HCT116 (cell line): ENCODE measurements around the gene DENND1A. TPM values are rescaled to one million over a fixed set of nuclear protein-coding genes. Genes with fewer than 3 reads are reported as not detected.

Experiments used
- ATAC-seq: fragments of 200-7000 bp; cut with Tn5 transposase; 2 replicates; pipeline ENCODE4 v1.9.1; 2020; ENCODE audit warnings: mild to moderate bottlenecking, moderate library complexity
- BruUV-seq: library from RNA; stranded (reverse); fragments of 400-500 nt; replicated peaks from 2 replicates; lab custom pipeline; 2021; lab: Mats Ljungman, UMichigan
- CTCF ChIA-PET: fragments of 300-600 bp; sonication (Branson Sonifier 250); formaldehyde crosslinking; loops from one replicate; lab custom pipeline; 2021; ENCODE audit warnings: antibody characterized with exemption; lab: Charles Lee
- POLR2A ChIA-PET: fragments of 300-600, 350-600 bp; sonication (Branson Sonifier 250); formaldehyde crosslinking; loops from one replicate; lab custom pipeline; 2021; ENCODE audit warnings: antibody characterized with exemption; lab: Charles Lee
- RAD21 ChIA-PET, 2 experiments: fragments of 300-600 bp; sonication (Branson Sonifier 250); formaldehyde crosslinking; loops; one replicate each; lab custom pipeline; 2023; ENCODE audit warnings: low total read pairs in 2 of 2; ENCODE audit not compliant: uncharacterized antibody in 2 of 2, unreplicated experiment in 2 of 2, low non-redundant PET in 1 of 2; lab: Charles Lee
- DNase-seq: peaks from one replicate; pipeline ENCODE4 v3.0.0-alpha.2; 2010; ENCODE audit warnings: low read depth, low spot score
- H2AFZ ChIP-seq: fragments of 200-600 bp; shearing (Covaris generic), sonication (generic); 2 replicates; pipeline ENCODE4 v1.6.1; 2017; ENCODE audit warnings: low read depth, mixed run types, mixed read lengths, antibody characterized with exemption, low read length; ENCODE audit not compliant: poor library complexity, severe bottlenecking
- H3K27ac ChIP-seq: 2 replicates; pipeline ENCODE4 v1.5.1; 2012; ENCODE audit warnings: low read depth, low read length
- H3K27me3 ChIP-seq: fragments of 200-600 bp; sonication (generic); 2 replicates; pipeline ENCODE4 v1.6.1; 2016; ENCODE audit warnings: mixed run types, low read length, mixed read lengths; ENCODE audit not compliant: insufficient read depth
- H3K36me3 ChIP-seq, 2 experiments: fragments of 200-500 bp in 1 of 2; fragments of 200-600 bp in 1 of 2; sonication (Bioruptor generic) in 1 of 2; sonication (generic) in 1 of 2; 2 replicates each; pipeline versions ENCODE4 v1.5.1 to v1.6.1; 2014 to 2016; ENCODE audit warnings: low read length in 2 of 2, inconsistent platforms in 1 of 2, mixed read lengths in 1 of 2, mixed run types in 1 of 2; ENCODE audit not compliant: insufficient read depth in 2 of 2, control insufficient read depth in 1 of 2
- H3K4me1 ChIP-seq, 2 experiments: fragments of 200-600 bp in 1 of 2; sonication (generic) in 1 of 2; 2 replicates each; pipeline versions ENCODE4 v1.5.1 to v1.6.1; 2012 to 2017; ENCODE audit warnings: low read length in 2 of 2, inconsistent platforms in 1 of 2, mild to moderate bottlenecking in 1 of 2, mixed read lengths in 1 of 2, mixed run types in 1 of 2, moderate library complexity in 1 of 2; ENCODE audit not compliant: insufficient read depth in 2 of 2, control insufficient read depth in 1 of 2
- H3K4me2 ChIP-seq: fragments of 200-600 bp; sonication (generic); 2 replicates; pipeline ENCODE4 v1.6.1; 2017; ENCODE audit warnings: mixed run types, low read length, mixed read lengths
- H3K4me3 ChIP-seq, 2 experiments: fragments of 200-600 bp in 1 of 2; sonication (generic) in 1 of 2; replicated peaks in 1 of 2; 2 replicates each; pipeline ENCODE4 v1.5.1; 2011 to 2016; ENCODE audit warnings: low read length in 2 of 2, control low read depth in 1 of 2, low read depth in 1 of 2, mild to moderate bottlenecking in 1 of 2, mixed read lengths in 1 of 2, mixed run types in 1 of 2
- H3K79me2 ChIP-seq: fragments of 200-600 bp; sonication (generic); 2 replicates; pipeline ENCODE4 v1.6.1; 2017; ENCODE audit warnings: mild to moderate bottlenecking, mixed run types, low read length, moderate library complexity, mixed read lengths; ENCODE audit not compliant: insufficient read depth
- H3K9ac ChIP-seq: fragments of 200-600 bp; sonication (generic); 2 replicates; pipeline ENCODE4 v1.6.1; 2016; ENCODE audit warnings: low read length, mixed read lengths
- H3K9me2 ChIP-seq: fragments of 200-600 bp; sonication (generic), shearing (Covaris generic); 2 replicates; pipeline ENCODE4 v1.6.1; 2017; ENCODE audit warnings: mixed run types, mild to moderate bottlenecking, moderate library complexity; ENCODE audit not compliant: insufficient read depth
- H3K9me3 ChIP-seq, 2 experiments: fragments of 200-500 bp in 1 of 2; fragments of 200-600 bp in 1 of 2; sonication (Bioruptor generic) in 1 of 2; sonication (generic) in 1 of 2; 2 replicates each; pipeline ENCODE4 v1.6.1; 2014 to 2017; ENCODE audit warnings: low read length in 2 of 2, mixed read lengths in 2 of 2, inconsistent platforms in 1 of 2, low read depth in 1 of 2, mild to moderate bottlenecking in 1 of 2, mixed run types in 1 of 2, moderate library complexity in 1 of 2; ENCODE audit not compliant: control insufficient read depth in 1 of 2, insufficient read depth in 1 of 2
- H4K20me1 ChIP-seq: fragments of 200-600 bp; sonication (generic), shearing (Covaris generic); 2 replicates; pipeline ENCODE4 v1.6.1; 2017; ENCODE audit warnings: mixed run types, mild to moderate bottlenecking, moderate library complexity; ENCODE audit not compliant: insufficient read depth
- ATF3 ChIP-seq: IDR thresholded peaks from 2 replicates; pipeline ENCODE4 v1.6.1; 2012
- CBX3 ChIP-seq: IDR thresholded peaks from 2 replicates; pipeline ENCODE4 v1.6.1; 2012; ENCODE audit warnings: low read depth
- CEBPB ChIP-seq: IDR thresholded peaks from 2 replicates; pipeline ENCODE4 v1.6.1; 2012; ENCODE audit warnings: low read depth
- EZH2phosphoT487 ChIP-seq: fragments of 200-600 bp; IDR thresholded peaks from 2 replicates; pipeline ENCODE4 v1.6.1; 2018; ENCODE audit warnings: antibody characterized with exemption, borderline replicate concordance
- JUND ChIP-seq: IDR thresholded peaks from 2 replicates; pipeline ENCODE4 v1.6.1; 2012
- POLR2A ChIP-seq: IDR thresholded peaks from 2 replicates; pipeline ENCODE4 v1.7.0; 2011; ENCODE audit warnings: borderline replicate concordance; ENCODE audit not compliant: insufficient read depth, insufficient read length; ENCODE audit errors: extremely low read depth
- POLR2AphosphoS5 ChIP-seq: IDR thresholded peaks from 2 replicates; pipeline ENCODE4 v1.6.1; 2011; ENCODE audit warnings: mild to moderate bottlenecking, low read depth, low read length, moderate library complexity
- SP1 ChIP-seq: IDR thresholded peaks from 2 replicates; pipeline ENCODE4 v1.6.1; 2012; ENCODE audit warnings: low read depth
- TCF7L2 ChIP-seq: IDR thresholded peaks from 2 replicates; pipeline ENCODE4 v1.7.0; 2011; ENCODE audit warnings: borderline replicate concordance, inconsistent platforms; ENCODE audit not compliant: insufficient read depth, insufficient read length; ENCODE audit errors: extremely low read depth
- YY1 ChIP-seq: IDR thresholded peaks from 2 replicates; pipeline ENCODE4 v1.6.1; 2011; ENCODE audit warnings: low read length, low read depth, moderate library complexity, mild to moderate bottlenecking; ENCODE audit not compliant: insufficient replicate concordance; ENCODE audit errors: extremely low read depth
- ZBTB33 ChIP-seq: IDR thresholded peaks from 2 replicates; pipeline ENCODE4 v1.6.1; 2011; ENCODE audit warnings: mild to moderate bottlenecking, low read length, moderate library complexity; ENCODE audit not compliant: insufficient replicate concordance; ENCODE audit errors: extremely low read depth
- intact Hi-C: fragments of 100-400 bp; cut with micrococcal nuclease; formaldehyde crosslinking; loops from 2 replicates; pipeline ENCODE4 v1.10.0; 2022
- total RNA-seq: library from RNA; stranded (reverse); gene quantifications from one replicate; pipeline ENCODE4 v1.2.1, GENCODE V29; 2021; ENCODE audit not compliant: unreplicated experiment

DENND1A gene
- total RNA-seq, 1 experiment from 2014 or later = 33.0 TPM

DNA sequence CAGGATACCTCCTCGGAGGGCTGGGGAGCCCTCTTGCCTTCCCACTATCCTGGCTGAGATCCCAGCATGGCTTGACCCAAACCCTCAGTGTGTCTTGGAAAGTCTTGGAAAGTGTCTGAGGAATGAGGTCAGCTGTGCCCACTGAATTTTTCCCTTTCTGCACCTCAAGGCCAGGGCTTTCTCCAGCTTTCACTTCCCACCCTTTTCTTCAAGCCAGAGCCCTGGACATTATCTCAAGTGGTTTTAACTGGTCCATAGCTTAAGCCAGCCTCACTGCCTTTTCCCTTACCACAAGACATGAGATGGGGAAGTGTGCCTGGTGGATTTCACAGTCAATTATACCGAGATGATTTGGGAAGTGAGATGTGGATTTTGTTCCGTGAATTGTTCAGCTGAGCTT lies 45.9 kb upstream of the DENND1A start:
- Histone ChIP-seq H3K27ac (no peak overlapping the region), H3K36me3 (no peaks in the 10 kb centered on the region), H3K4me3 (no peak overlapping the region)
- BruUV-seq = no TSS peak
- POLR2A ChIA-PET = no interaction called here
- no peak for ATAC-seq
- TF ChIP-seq CEBPB (no peak), ZBTB33 (no peak), YY1 (no peak), SP1 (no peak), EZH2phosphoT487 (no peak), ATF3 (no peak), POLR2A (no peak), TCF7L2 (no peak), JUND (no peak), CBX3 (no peak), POLR2AphosphoS5 (no peak)
- TF ChIP-seq, all 23 proteins: peak for 0
- Histone ChIP-seq H3K79me2 (no peaks in the 10 kb centered on the region), H3K9me3 (peaks cover 0 to 10% of the 10 kb centered on the region in 2 experiments; a peak in 1 of 4 replicates), H3K9ac (no peak overlapping the region), H3K4me1 (no peaks in the 10 kb centered on the region), H4K20me1 (no peaks in the 10 kb centered on the region), H3K4me2 (no peak overlapping the region), H3K9me2 (no peaks in the 10 kb centered on the region), H3K27me3 (peaks cover 8% of the 10 kb centered on the region; the same call in 1 of the 2 replicates), H2AFZ (no peak overlapping the region)
- intact Hi-C loops = no loop called here
- RAD21 ChIA-PET = no interaction called here
- no peak for DNase-seq
- CTCF ChIA-PET = no interaction called here
